ENCODE measurements around the gene GMPS. TPM values are rescaled to one million over a fixed set of nuclear protein-coding genes. Genes with fewer than 3 reads are reported as not detected.
A peak's percentile ranks its signal among the peaks of the same experiment; 100 is the strongest.

Gene GMPS
- total and polyA plus RNA-seq, 10 of the 15 experiments (the other 5 are each of a cell fraction or from before 2014, with no cell fraction given): 33.2 to 143 (median 79.0) TPM

DNA sequence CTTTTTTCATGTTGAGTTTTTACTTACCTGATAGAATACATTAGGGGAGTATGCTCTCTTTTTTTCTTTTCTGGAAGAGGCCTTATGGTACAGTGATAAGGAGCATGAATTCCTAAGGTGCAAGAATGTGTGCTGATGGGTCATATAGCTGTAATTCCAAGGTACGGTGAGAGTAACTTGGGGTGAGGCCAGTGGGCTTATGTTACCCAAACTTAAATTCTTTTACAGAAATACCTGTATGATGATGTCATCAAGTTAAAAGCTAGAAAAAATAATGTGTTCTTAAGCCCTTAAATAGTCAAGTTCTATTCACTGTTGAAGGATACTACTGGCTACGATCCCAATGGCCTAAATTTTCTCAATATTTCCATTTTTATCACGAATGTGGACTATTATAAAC is 111.2 kb downstream of the GMPS start (continued):
- TF ChIP-seq, protein P1, sequence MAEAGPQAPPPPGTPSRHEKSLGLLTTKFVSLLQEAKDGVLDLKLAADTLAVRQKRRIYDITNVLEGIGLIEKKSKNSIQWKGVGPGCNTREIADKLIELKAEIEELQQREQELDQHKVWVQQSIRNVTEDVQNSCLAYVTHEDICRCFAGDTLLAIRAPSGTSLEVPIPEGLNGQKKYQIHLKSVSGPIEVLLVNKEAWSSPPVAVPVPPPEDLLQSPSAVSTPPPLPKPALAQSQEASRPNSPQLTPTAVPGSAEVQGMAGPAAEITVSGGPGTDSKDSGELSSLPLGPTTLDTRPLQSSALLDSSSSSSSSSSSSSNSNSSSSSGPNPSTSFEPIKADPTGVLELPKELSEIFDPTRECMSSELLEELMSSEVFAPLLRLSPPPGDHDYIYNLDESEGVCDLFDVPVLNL (IDR thresholded peaks at IDR 0.05; ENCODE audit: low read depth, low read length): no peak
- TF ChIP-seq, protein P2, sequence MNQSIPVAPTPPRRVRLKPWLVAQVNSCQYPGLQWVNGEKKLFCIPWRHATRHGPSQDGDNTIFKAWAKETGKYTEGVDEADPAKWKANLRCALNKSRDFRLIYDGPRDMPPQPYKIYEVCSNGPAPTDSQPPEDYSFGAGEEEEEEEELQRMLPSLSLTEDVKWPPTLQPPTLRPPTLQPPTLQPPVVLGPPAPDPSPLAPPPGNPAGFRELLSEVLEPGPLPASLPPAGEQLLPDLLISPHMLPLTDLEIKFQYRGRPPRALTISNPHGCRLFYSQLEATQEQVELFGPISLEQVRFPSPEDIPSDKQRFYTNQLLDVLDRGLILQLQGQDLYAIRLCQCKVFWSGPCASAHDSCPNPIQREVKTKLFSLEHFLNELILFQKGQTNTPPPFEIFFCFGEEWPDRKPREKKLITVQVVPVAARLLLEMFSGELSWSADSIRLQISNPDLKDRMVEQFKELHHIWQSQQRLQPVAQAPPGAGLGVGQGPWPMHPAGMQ (IDR thresholded peaks at IDR 0.05; ENCODE audit: borderline replicate concordance): no peak

DNA sequence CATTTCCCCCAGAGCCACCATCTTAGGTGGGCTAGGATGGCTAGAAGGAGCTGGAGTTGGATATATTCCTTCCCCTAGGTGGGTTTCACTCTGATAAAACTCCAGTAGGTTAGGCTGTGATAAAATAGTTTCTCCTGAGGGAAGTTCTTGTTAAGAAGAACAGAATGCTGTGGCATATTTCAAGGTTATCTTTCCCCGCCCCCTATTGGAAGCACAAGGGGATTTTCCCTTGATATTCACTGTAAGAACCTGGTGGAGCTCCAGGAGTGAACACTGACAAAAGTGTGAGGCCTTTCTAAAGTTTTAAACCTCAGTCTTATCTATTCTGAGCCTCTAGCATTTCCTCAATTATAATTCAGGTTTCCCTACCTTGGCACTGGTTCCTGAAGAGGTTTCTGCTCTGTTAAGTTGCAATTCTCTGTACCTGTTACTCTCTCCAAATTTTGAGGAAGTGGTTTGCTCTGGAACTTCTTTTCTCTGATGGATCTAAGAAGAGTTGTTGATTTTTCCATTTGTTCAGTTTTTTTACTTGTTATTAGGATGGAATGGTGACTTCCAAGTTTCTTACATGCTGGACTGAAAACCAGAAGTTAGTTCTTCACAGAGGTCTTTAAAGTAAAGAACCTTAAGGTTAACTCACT is 113.5 kb downstream of the GMPS start:
- H3K9ac ChIP-seq (ENCODE audit: control insufficient read depth, insufficient read depth, low read length): no peak overlapping the region
- ChIA-PET CTCF (no interaction called here), POLR2A (no interaction called here), RAD21 (ENCODE audit: unreplicated experiment) (no interaction called here), SMC1A (ENCODE audit: uncharacterized antibody, unreplicated experiment) (no interaction called here)
- no peak for FAIRE-seq
- DNase-seq (ENCODE audit: low read depth, low spot score): no peak
- H3K9me3 ChIP-seq (replicated peaks; ENCODE audit: control insufficient read depth, insufficient read depth, low read length): no peaks in the 10 kb centered on the region
- in situ Hi-C loops (cut with MboI): no loop called here
- H3K4me2 ChIP-seq (ENCODE audit: control insufficient read depth, insufficient read depth): no peak overlapping the region
- WGBS (ENCODE audit: insufficient coverage, insufficient replicate concordance, low lambda C conversion rate, missing lambda C conversion rate): 47% methylated on average over 1 of the region's 1 CpG
- no peak overlapping the region for H3K27ac ChIP-seq (ENCODE audit: control insufficient read depth, insufficient read depth)
- H4K20me1 ChIP-seq (ENCODE audit: control insufficient read depth, insufficient read depth): no peaks in the 10 kb centered on the region
- no peak for ATAC-seq
- no peaks in the 10 kb centered on the region for H3K79me2 ChIP-seq (ENCODE audit: control insufficient read depth, insufficient read depth, low read length)
- no TSS peak for BruUV-seq (replicated peaks)
- no peaks in the 10 kb centered on the region for H3K4me1 ChIP-seq (ENCODE audit: control insufficient read depth, insufficient read depth, low read length)
- no peaks in the 10 kb centered on the region for H3K27me3 ChIP-seq (replicated peaks in 1 of 2; ENCODE audit: control insufficient read depth in 2 of 2, insufficient read depth in 2 of 2, low read length in 1 of 2)
- H3K36me3 ChIP-seq (ENCODE audit: control insufficient read depth in 2 of 2, insufficient read depth in 2 of 2, low read length in 1 of 2): no peaks in the 10 kb centered on the region
- H2AFZ ChIP-seq (ENCODE audit: control insufficient read depth, low read depth, low read length): no peak overlapping the region
- TF ChIP-seq SPI1 (IDR thresholded peaks at IDR 0.05; ENCODE audit: borderline replicate concordance, insufficient read depth, low read depth, low read length): peak; percentile 14; the same call in 1 of the 2 replicates
- TF ChIP-seq, protein P3, sequence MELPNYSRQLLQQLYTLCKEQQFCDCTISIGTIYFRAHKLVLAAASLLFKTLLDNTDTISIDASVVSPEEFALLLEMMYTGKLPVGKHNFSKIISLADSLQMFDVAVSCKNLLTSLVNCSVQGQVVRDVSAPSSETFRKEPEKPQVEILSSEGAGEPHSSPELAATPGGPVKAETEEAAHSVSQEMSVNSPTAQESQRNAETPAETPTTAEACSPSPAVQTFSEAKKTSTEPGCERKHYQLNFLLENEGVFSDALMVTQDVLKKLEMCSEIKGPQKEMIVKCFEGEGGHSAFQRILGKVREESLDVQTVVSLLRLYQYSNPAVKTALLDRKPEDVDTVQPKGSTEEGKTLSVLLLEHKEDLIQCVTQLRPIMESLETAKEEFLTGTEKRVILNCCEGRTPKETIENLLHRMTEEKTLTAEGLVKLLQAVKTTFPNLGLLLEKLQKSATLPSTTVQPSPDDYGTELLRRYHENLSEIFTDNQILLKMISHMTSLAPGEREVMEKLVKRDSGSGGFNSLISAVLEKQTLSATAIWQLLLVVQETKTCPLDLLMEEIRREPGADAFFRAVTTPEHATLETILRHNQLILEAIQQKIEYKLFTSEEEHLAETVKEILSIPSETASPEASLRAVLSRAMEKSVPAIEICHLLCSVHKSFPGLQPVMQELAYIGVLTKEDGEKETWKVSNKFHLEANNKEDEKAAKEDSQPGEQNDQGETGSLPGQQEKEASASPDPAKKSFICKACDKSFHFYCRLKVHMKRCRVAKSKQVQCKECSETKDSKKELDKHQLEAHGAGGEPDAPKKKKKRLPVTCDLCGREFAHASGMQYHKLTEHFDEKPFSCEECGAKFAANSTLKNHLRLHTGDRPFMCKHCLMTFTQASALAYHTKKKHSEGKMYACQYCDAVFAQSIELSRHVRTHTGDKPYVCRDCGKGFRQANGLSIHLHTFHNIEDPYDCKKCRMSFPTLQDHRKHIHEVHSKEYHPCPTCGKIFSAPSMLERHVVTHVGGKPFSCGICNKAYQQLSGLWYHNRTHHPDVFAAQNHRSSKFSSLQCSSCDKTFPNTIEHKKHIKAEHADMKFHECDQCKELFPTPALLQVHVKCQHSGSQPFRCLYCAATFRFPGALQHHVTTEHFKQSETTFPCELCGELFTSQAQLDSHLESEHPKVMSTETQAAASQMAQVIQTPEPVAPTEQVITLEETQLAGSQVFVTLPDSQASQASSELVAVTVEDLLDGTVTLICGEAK (IDR thresholded peaks at IDR 0.05; ENCODE audit: borderline replicate concordance): no peak
- H3K4me3 ChIP-seq: no peak overlapping the region
- intact Hi-C loops (cut with micrococcal nuclease; ENCODE audit: unreplicated experiment): no loop called here

Data from GM12878 (cell line).